ENCODE data around the gene ACAD11.

Gene ACAD11

GRCh38 chr3:132598181-132598580 lies 61.4 kb downstream of the ACAD11 start:
- no peaks in the 10 kb centered on the region for H3K27me3 Mint-ChIP-seq
- H3K4me1 Mint-ChIP-seq, result peaks cover 4% of the 10 kb centered on the region
- peaks cover 33% of the 10 kb centered on the region for H3K36me3 Mint-ChIP-seq (ENCODE audit: low read depth)
- H3K4me3 Mint-ChIP-seq, result no peak overlapping the region
- DNase-seq (no peak), ATAC-seq (no peak)
- H3K9me3 Mint-ChIP-seq, result no peaks in the 10 kb centered on the region
- H3K27ac Mint-ChIP-seq, result no peak overlapping the region

DNA sequence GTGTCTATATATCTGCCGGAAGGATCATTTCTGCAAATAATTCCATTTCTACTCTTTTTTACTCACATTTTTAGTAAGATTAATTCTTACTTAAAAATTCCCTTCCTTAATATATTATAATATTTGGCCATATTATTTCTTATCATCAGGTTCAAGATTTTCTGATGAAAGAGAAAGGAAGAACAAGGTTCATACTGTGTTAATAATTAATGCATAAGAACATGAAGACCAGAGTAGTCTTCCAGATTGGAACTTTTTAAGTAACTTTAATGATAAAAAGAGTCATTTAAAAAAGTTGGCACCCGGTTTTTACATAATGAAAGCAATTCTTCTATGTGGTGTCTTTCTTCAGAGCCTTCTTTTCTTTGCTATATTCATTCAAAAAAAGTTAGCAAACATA lies 61.9 kb downstream of the ACAD11 start:
- H3K27me3 Mint-ChIP-seq, result no peaks in the 10 kb centered on the region
- peaks cover 4% of the 10 kb centered on the region for H3K4me1 Mint-ChIP-seq
- no peak overlapping the region for H3K27ac Mint-ChIP-seq
- no peak overlapping the region for H3K4me3 Mint-ChIP-seq
- ATAC-seq (no peak), DNase-seq (no peak)
- no peaks in the 10 kb centered on the region for H3K9me3 Mint-ChIP-seq
- H3K36me3 Mint-ChIP-seq (ENCODE audit: low read depth), result peaks cover 30% of the 10 kb centered on the region

DNA sequence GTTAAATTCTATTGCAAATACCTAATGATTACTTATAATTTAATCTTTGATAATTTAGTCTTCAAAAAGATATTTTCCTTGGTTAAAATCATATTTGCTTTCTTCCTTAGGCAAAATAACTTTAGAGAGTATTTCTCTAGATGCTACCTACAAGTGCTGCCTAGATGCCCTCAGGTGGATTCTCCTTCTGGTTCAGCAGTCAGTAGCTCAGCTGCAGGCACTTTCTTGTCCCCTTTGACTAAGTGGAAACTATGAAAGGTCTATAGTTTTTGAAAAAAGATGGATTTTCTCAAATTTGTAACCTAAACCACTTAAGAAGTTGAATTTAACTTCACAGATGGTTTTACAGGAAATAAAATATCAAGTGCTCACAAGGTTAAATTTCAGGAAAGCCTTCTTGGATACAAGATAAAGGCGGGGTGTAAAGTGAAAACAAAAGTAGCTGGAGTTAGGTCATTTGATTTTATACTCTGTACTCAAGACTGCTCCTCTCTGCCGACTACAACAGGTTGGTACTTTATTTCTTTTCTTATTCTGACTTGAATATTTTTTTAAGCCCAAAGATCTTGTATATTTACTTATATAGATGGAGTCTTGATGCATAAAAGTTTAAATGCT lies 62.7 kb downstream of the ACAD11 start, which contains the start of gene ACKR4:
TSS of gene ACKR4 (plus strand) at position 455 of the 618 bp plus-strand sequence. CDS start 3,128 bp downstream, outside the sequence.
- Mint-ChIP-seq H3K4me3 (no peak within 1 kb of the TSS), H3K27ac (no peak within 1 kb of the TSS), H3K9me3 (no peaks in the 10 kb centered on the region), H3K36me3 (ENCODE audit: low read depth) (peaks cover 27% of the 10 kb centered on the region), H3K27me3 (no peaks in the 10 kb centered on the region), H3K4me1 (peaks cover 4% of the 10 kb centered on the region)
- DNase-seq, result no peak
- ATAC-seq, result no peak

DNA sequence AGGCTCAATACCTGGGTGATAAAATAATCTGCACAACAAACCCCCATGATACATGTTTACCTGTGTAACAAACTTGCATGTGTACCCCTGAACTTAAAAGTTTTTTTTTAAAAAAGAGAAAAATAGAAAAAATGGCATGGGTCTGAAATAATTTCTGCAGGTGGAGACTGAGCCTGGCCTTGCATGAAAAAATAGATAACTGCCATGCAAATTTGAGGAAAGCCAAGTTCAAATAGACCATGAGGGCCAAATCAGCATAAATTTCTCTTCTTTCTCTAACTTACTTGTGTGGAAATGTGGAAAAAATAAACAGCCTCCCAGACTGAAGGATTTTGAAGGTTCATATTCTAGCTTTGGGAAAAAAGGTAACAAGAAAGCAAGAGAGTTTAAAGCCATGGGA lies 63.3 kb downstream of the ACAD11 start:
- Mint-ChIP-seq H3K27ac (no peak overlapping the region), H3K4me3 (no peak overlapping the region), H3K36me3 (ENCODE audit: low read depth) (peaks cover 32% of the 10 kb centered on the region), H3K9me3 (no peaks in the 10 kb centered on the region), H3K4me1 (peaks cover 4% of the 10 kb centered on the region), H3K27me3 (no peaks in the 10 kb centered on the region)
- ATAC-seq (no peak), DNase-seq (no peak)

- DNase-seq, result no peak
- H3K27me3 Mint-ChIP-seq, result no peaks in the 10 kb centered on the region
- no peak overlapping the region for H3K4me3 Mint-ChIP-seq
- H3K4me1 Mint-ChIP-seq, result peaks cover 4% of the 10 kb centered on the region
- H3K9me3 Mint-ChIP-seq, result no peaks in the 10 kb centered on the region
- no peak overlapping the region for H3K27ac Mint-ChIP-seq
- peaks cover 42% of the 10 kb centered on the region for H3K36me3 Mint-ChIP-seq (ENCODE audit: low read depth)
- no peak for ATAC-seq
These were observed 64.6 kb downstream of the ACAD11 start for GRCh38 chr3:132595014-132595413.

DNA sequence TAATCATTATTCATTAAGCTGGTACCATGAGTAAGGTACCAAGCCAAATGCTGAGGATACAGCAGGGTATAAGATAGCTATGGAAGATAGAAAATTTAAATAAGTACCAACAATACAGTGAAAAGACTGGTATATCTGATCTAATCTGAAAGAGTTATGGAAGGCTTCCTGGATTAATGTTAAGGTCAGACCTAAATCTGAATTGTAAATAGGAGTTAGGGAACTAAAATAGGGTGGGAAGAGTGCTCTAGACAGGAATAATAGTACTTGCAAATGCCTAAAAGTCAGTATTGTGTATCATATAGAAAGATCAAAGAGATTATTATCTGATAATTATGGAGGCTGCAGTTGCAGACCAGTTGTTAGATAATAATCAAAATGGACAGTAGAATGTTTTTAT lies 65.1 kb downstream of the ACAD11 start:
- H3K36me3 Mint-ChIP-seq (ENCODE audit: low read depth), result peaks cover 44% of the 10 kb centered on the region
- ATAC-seq (no peak), DNase-seq (no peak)
- H3K27me3 Mint-ChIP-seq, result no peaks in the 10 kb centered on the region
- no peaks in the 10 kb centered on the region for H3K9me3 Mint-ChIP-seq
- H3K4me1 Mint-ChIP-seq, result peaks cover 4% of the 10 kb centered on the region
- H3K27ac Mint-ChIP-seq, result no peak overlapping the region
- H3K4me3 Mint-ChIP-seq, result no peak overlapping the region

- Mint-ChIP-seq H3K27ac (no peak overlapping the region), H3K36me3 (ENCODE audit: low read depth) (peaks cover 47% of the 10 kb centered on the region), H3K9me3 (no peaks in the 10 kb centered on the region), H3K4me1 (peaks cover 4% of the 10 kb centered on the region), H3K27me3 (no peaks in the 10 kb centered on the region), H3K4me3 (no peak overlapping the region)
- ATAC-seq (no peak), DNase-seq (no peak)
These were observed 65.7 kb downstream of the ACAD11 start for GRCh38 chr3:132593947-132594323.

GRCh38 chr3:132593241-132593946 lies 66.2 kb downstream of the ACAD11 start:
- Mint-ChIP-seq H3K4me1 (peaks cover 4% of the 10 kb centered on the region), H3K27ac (no peak overlapping the region), H3K27me3 (no peaks in the 10 kb centered on the region), H3K9me3 (no peaks in the 10 kb centered on the region), H3K36me3 (ENCODE audit: low read depth) (peaks cover 45% of the 10 kb centered on the region), H3K4me3 (no peak overlapping the region)
- no peak for DNase-seq
- no peak for ATAC-seq

DNA sequence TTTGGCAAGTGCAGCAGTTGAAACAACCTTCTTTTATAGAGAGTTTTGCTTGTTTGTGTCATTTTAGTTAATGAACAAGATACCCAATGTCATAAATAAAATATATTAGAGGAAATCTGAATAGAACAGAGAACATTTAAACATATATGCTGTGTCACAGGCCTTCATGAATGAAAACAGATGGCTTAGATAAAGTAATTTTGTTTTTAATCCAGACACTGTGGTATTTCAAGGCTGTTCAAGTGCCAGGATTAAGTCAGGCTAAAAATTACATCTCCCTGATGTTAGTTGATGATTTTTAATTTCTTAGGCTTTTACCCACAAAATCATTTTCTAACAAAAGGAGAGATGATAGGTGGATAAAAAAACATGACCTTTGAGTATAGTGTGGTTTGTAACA lies 67.4 kb downstream of the ACAD11 start:
- Mint-ChIP-seq H3K36me3 (ENCODE audit: low read depth) (peaks cover 47% of the 10 kb centered on the region), H3K9me3 (peaks cover 3% of the 10 kb centered on the region)
- ATAC-seq, result no peak

DNA sequence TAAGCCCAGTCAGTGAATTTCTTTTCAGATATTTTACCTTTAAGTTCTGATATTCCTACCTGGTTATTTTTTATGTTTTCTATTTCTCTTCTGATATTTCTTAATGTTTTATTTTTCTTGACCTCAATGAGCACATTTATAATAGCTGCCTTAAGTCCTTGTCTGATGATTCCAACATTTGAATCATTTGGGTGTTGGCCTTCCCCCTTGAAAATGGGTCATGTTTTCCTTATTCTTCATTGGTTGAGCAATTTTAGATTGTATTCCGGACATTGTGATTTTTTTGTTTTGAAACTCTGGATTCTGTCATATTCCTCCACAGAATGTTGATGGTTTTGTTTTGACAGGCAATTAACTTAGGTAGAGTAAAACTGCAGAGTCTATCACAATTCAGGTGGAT lies 72.2 kb downstream of the ACAD11 start:
- Mint-ChIP-seq H3K4me1 (no peaks in the 10 kb centered on the region), H3K27me3 (no peaks in the 10 kb centered on the region), H3K4me3 (no peak overlapping the region), H3K36me3 (ENCODE audit: low read depth) (peaks cover 36% of the 10 kb centered on the region), H3K27ac (no peak overlapping the region), H3K9me3 (peaks cover 6% of the 10 kb centered on the region)
- ATAC-seq (no peak), DNase-seq (no peak)

More for the DNA sequence above, 67.4 kb downstream of the ACAD11 start:
- no peak overlapping the region for H3K27ac Mint-ChIP-seq
- H3K4me3 Mint-ChIP-seq, result no peak overlapping the region
- H3K27me3 Mint-ChIP-seq, result no peaks in the 10 kb centered on the region
- DNase-seq, result no peak
- peaks cover 3% of the 10 kb centered on the region for H3K4me1 Mint-ChIP-seq

GRCh38 chr3:132573797-132574211 lies 85.8 kb downstream of the ACAD11 start:
- no peak for ATAC-seq

GRCh38 chr3:132570016-132570415 lies 89.6 kb downstream of the ACAD11 start:
- Mint-ChIP-seq H3K27me3 (no peaks in the 10 kb centered on the region), H3K9me3 (no peaks in the 10 kb centered on the region), H3K4me3 (no peak overlapping the region), H3K27ac (peak overlapping the region; percentile 78), H3K36me3 (ENCODE audit: low read depth) (peaks cover 46% of the 10 kb centered on the region), H3K4me1 (peaks cover 23% of the 10 kb centered on the region)
- ATAC-seq (no peak), DNase-seq (no peak)

More at GRCh38 chr3:132573797-132574211, 85.8 kb downstream of the ACAD11 start:
- Mint-ChIP-seq H3K36me3 (ENCODE audit: low read depth) (peaks cover 54% of the 10 kb centered on the region), H3K9me3 (no peaks in the 10 kb centered on the region), H3K27me3 (no peaks in the 10 kb centered on the region), H3K4me3 (no peak overlapping the region), H3K27ac (peak overlapping the region; percentile 5), H3K4me1 (peaks cover 14% of the 10 kb centered on the region)
- no peak for DNase-seq

DNA sequence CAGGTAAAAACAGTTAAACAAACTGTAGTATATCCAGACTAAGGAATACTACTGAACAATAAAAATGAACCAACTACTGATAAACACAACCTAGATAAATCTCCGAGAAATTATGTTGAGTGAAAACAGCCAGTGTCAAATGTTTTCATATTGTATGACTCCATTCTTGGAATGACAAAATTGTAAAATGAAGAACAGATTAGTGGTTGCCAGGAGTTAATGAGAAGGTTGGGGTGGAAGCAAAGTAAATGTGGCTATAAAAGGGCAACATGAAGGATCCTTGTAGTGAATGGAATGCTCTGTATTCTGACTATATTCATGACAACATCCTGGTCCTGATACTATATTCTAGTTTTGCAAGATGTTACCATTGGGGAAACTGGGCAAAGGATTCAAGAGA lies 90.0 kb downstream of the ACAD11 start:
- no peaks in the 10 kb centered on the region for H3K27me3 Mint-ChIP-seq
- peaks cover 50% of the 10 kb centered on the region for H3K36me3 Mint-ChIP-seq (ENCODE audit: low read depth)
- H3K27ac Mint-ChIP-seq, result peak overlapping the region; percentile 78
- no peak overlapping the region for H3K4me3 Mint-ChIP-seq
- ATAC-seq (no peak), DNase-seq (no peak)
- no peaks in the 10 kb centered on the region for H3K9me3 Mint-ChIP-seq
- H3K4me1 Mint-ChIP-seq, result peaks cover 23% of the 10 kb centered on the region

DNA sequence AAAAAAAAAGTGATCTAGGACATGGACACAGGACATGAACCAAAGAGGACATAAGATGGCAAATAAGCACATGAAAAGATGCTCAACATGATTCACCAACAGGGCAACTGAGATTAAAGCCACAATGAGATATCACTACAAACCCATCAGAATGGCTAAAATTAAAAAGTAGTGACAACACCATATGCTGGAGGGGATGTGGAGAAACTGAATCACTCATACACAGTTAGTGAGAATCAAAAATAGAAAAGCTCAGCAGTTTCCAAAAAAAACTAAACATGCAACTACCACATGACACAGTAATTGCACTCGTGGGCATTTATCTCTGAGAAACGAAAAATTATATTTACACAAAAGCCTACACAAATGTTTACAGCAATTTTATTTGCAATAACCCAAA lies 90.5 kb downstream of the ACAD11 start:
- Mint-ChIP-seq H3K27ac (peak overlapping the region; percentile 78), H3K27me3 (no peaks in the 10 kb centered on the region), H3K36me3 (ENCODE audit: low read depth) (peaks cover 54% of the 10 kb centered on the region), H3K4me1 (peaks cover 23% of the 10 kb centered on the region), H3K4me3 (no peak overlapping the region), H3K9me3 (no peaks in the 10 kb centered on the region)
- no peak for DNase-seq
- ATAC-seq, result peak; percentile 98

DNA sequence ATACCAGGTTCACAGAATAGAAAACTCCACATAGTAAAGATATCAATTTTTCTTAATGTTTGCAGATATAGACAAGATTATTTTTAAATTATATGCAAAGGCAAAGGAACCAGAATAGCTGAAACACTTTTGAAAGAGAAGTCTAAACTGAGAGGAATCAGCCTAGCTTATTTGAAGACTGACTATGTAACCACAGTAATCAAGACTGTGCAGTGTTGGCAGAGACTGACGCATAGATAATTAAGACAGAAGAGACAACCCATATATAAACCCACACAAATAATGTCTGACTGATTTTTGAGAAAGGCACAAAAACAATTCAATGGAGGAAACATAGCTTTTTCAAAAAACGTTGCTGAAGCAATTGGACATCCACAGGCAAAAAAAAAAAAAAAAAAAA lies 91.2 kb downstream of the ACAD11 start:
- no peak for ATAC-seq
- H3K4me1 Mint-ChIP-seq, result peaks cover 23% of the 10 kb centered on the region
- H3K27me3 Mint-ChIP-seq, result no peaks in the 10 kb centered on the region
- no peak for DNase-seq
- peaks cover 51% of the 10 kb centered on the region for H3K36me3 Mint-ChIP-seq (ENCODE audit: low read depth)
- no peak overlapping the region for H3K4me3 Mint-ChIP-seq
- peak overlapping the region; percentile 78 for H3K27ac Mint-ChIP-seq
- no peaks in the 10 kb centered on the region for H3K9me3 Mint-ChIP-seq
